Measurements from ENCODE around the gene PLEKHJ1.

Gene PLEKHJ1

DNA sequence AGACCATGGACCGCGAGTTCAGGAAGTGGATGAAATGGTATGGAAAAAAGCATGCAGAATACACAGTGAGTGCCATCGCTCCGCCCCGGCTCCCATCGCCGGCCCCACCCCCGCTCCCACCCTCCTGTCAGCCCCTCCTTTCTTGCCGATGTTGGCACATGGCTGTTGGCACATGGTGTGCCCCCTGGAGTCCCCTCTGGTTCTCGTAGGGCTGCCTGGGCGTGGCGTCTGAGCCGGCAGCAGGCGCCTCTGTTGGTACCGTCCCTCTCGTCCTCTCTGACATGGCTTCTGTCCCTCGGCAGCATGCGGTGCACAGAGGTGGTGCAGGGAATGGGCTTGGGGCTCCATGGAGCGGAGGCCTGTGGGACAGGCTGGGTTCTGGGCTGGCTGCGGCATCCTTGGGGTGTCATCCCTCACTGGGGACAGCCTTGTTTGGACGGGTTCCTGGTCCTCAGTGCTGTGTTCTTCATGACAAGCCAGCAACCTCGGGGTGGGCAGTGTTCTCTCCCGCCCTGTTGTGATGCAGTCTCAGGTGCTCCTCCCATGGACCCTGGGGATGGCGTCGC lies 41.5 kb downstream of the PLEKHJ1 start:
- no peak for DNase-seq

DNA sequence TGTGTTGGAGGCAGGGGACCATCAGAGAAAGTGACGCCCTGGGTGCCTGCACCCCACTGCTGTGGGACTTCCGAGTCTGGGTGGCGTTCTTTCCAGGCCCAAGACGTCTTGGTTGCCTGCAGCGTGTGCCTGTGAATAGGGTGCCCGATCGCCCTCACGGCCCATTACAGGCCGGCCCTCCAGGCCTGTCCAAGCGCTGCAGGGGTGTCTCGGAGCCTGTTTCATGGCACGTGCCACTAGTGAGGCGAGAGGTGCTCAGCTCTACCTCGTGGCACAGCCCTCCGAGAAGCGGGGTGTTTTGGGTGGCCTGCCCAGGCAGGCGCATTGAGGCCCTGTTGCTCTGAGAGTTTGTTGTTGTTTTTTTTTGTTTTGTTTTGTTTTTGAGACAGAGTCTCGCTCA lies 42.3 kb downstream of the PLEKHJ1 start:
- no peak for DNase-seq

DNA sequence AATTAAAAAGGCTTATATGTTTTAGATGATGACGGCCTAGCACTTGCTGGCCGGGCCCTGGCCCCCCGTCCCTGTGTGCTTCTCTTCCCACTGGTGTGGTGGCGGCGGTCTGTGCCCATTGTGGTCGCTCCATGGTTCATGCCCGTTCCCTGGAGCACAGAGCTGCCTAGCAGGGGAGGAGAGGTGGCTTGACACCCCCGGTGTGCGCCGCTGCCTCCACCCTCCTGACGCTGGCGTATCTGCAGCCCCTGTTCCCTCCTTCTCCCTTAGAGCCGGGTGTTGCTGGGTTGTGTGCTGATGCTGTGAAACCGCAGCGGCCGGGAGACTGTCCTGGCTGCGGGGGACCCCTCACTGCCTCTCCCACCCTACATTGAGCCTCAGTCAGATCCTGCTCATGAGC lies 43.3 kb downstream of the PLEKHJ1 start:
- no peak for DNase-seq

DNA sequence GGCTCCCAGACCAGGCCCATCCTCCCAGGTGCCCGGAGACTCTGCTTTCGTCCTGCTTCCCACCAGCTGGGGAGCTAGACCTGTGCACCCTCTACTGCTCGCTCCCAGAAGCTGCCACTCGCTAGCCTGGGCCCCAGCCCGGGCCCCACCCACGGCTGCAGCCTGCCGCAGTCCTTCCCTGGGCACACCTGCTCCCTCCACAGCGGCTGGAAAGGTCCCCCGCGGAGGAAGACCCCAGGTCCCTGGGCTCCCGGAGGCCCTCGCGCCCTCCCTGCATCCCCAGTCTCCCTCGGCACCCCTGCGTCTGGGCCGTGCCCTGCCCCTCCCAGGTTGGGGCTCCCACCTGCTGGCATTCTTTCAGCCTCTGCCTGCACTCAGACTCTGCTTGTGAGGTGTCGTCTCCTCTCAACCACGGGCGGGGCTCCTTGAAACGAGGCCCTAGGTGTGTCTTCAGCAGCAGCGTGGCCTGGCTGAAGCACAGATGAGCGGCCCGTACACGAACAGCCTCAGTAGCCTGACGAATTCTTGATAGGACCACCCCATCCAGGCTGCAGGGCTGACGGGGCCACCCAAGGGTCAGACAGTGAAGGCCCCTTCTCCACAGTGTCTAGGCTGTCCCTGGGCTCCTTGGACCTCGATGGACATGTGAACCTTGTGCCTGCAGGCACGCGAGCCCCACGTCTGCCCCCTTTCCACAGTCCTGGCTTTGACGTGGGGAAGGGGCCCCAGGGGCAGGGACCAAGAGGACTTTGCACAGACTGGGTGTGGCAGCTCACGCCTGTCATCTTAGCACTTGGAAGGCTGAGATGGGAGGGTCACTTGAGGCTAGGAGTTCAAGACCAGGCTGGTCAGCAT lies 44.4 kb downstream of the PLEKHJ1 start:
- DNase-seq = no peak

DNA sequence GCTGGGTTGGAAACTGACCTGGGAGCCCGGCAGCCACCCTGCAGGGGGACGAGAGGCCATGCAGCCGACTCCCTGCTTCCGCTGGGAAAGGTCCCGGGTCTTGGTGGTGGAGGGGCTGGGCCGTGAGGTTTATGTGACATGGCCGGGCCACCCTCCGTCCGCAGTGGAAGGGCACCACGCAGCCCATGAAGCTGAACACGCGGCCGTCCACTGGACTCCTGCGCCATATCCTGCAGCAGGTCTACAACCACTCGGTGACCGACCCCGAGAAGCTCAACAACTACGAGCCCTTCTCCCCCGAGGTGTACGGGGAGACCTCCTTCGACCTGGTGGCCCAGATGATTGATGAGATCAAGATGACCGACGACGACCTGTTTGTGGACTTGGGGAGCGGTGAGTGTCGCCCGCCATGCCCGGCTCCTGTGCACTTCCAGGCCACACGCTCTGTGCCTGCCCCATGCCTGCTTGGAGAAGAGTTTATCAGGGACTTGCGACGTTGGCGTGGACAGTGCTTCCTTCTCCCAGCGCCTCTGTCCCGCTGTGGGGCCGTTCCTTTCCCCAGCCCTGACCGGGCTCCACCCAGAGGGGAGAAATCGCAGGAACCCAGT lies 45.2 kb downstream of the PLEKHJ1 start:
- no peak for DNase-seq

DNA sequence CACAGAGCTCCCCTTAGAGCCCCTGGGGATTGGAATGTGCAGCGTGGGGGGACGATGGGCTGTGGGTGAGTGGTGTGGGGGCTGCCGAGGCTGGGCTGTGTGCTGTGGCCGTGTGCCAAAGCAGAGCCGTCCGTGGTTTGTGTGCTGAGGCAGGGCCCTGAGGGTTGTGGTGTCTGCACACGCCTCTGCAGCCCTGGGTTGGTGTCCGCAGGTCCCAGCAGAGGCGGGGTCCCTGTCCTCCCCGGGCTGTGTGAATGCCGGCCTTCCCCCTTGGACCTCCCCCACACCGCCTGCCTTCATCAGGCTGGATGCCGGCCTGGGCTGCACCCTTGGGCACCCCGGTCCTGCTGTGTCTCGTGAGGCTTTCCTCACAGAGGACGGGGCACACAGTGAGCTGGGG lies 46.2 kb downstream of the PLEKHJ1 start:
- no peak for DNase-seq

DNA sequence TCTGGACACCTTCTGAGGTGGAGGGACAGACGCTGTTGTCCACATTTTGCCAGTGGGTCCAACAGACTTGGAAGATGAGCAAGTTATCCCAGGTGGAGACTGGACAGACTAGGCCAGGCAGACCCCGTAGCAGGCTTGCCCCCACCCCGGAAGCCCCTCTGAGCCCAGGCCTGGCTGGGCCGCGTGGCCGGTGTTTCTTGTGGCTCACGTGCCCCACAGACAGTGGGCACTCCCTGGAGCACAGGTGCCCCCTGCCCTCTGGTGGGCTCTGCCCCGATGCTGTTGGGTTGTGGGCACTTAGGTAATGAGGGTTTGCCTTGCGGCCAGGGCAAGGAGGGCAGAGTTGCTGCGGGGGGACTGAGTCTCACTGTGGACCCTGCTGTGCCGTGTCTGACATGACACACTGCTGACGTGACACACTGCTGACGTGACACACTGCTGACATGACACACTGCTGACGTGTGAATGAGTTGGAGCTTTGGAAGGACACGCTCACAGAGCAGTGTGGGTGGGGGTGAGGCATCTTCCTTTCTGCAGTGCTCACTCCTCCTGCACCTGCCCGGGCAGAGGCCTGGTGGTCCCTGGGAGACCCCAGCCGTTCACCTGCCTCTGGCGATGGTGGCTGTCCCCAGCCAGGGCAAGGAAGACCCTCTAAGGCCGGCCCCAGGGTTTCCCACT lies 47.3 kb downstream of the PLEKHJ1 start:
- DNase-seq = peak; percentile 21 to 38

DNA sequence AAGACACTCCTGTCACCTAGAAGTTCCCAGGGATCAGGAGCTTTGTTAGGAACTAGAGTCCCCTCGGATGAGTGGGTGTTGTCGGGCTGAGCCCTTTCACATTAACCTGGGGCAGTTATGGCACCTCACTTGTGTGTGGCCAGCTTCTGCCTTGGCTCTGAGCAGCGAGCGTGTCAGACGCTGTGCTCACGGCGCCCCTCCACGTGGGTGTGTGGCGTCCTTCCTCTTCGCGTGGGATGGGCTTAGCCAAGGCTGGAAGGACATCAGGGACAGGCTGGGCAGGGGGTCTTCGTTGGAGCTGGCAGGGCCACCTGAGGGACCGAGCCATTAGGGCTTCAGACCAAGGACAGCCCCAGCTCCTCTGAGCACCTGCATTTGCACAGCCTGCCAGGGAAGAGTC lies 49.0 kb downstream of the PLEKHJ1 start:
- DNase-seq = no peak

DNA sequence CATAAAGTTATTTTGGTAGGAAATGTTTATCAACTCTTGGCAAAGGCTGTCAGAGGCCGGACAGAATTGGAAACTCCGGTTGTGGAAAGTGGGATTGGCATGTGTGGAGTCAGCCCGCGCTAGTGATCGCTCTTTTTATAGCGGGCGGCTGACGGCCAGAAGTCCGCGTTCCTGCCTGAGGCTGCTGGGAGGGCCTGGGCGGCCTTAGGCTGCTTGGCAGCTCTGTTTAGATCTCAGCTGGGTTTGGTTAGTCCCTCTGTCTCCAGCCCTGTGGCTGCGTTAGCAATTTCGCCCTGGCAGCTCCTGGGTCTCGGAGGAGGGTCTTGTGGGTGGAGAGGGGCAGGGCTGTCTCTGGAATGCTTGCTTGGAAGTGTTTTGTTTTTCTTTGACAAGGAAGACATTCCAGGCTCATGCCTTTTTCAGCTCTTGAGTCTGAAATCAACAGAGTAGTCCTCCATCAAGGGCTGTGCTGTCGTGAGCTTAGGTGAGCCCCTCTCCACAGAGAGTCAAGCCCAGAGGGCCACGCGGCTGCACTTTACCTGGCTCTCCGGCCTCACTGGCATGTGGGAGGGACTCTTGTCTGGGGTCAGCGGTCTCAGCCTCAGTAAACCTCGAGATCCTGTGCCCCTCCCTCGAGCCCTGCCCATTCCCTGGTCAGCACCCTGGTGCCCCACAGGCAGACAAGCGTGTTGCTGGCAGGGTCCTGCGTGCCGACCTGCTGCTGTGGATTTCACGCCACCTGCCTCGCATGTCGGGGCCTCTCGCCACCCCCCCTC lies 49.9 kb downstream of the PLEKHJ1 start:
- no peak for DNase-seq

DNA sequence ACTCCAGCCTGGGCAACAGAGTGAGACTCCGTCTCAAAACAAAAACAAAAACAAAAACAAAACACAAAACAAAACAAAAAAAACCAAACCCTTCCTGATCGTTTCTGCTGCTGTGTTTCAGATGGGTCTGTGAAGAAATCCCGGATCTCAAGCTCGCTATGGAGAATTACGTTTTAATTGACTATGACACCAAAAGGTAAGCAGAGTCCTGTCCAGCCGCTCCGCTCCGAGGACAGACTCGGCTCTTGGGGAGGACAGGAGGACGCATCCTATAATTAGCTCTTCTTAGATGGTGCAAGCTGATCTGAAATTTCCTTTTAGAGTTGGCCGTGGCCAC lies 50.4 kb downstream of the PLEKHJ1 start:
- no peak for DNase-seq

DNA sequence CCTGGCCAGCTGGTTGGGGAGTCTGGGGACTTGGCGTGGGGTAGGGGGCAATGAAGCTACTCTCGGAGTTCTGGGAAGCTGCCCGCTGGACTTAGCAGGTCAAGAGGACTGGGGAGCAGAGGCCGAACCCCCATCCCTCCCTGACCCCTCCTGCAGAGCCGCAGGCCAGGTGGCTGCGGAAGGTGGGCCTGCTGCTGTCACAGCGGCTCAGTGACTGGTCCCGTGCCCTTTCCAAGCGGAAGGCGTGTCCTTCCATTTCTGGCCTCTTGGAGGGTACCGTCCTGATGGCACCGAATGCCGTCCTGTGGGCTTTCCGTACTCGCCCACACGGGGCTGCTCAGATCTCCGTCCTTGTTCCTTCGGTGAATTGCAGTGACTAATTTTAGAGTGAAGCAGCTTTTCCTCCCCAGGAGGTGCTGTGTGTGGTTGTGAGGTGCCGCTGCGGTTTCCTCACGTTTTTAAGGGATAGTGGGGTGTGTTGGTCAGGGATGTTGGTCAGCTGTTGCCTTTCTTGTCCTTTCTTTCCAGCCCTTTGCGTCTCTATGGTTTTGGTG lies 51.6 kb downstream of the PLEKHJ1 start:
- DNase-seq = no peak
